Coronary artery (tissue), 2 donors: ENCODE measurements around the gene SAAL1.
"Not testable (repeated sequence)": the region's sequence is repeated elsewhere in the genome, so short reads cannot be mapped to it uniquely, and the experiment has no call there.

Source experiments
- DNase-seq: peaks from one replicate; pipeline ENCODE4 v3.0.0-alpha.2; 2017; ENCODE audit warnings: low spot score
- H3K27ac ChIP-seq, 2 donors: fragments of 200-600 bp; sonication (generic); one replicate each; pipeline ENCODE4 v1.5.1; 2016 to 2019
- H3K4me3 ChIP-seq: fragments of 200-600 bp; sonication (generic); 2 replicates; pipeline ENCODE4 v1.5.1; 2016; ENCODE audit warnings: mild to moderate bottlenecking, moderate library complexity
- CTCF ChIP-seq: fragments of 200-600 bp; sonication (generic); IDR thresholded peaks from one replicate; pipeline ENCODE4 v1.5.1; 2019; ENCODE audit warnings: antibody characterized with exemption

The SAAL1 gene

GRCh38 chr11:18137186-18137800 is 31.4 kb upstream of the SAAL1 start:
- no peak for DNase-seq
- no peak for TF ChIP-seq CTCF

GRCh38 chr11:18135308-18135707 is 29.4 kb upstream of the SAAL1 start:
- no peak for DNase-seq
- Histone ChIP-seq H3K27ac (no peak overlapping the region), H3K4me3 (no peak overlapping the region)
- no peak for TF ChIP-seq CTCF

More at GRCh38 chr11:18137186-18137800, 31.4 kb upstream of the SAAL1 start:
- Histone ChIP-seq H3K4me3 (no peak overlapping the region), H3K27ac (no peak overlapping the region)

GRCh38 chr11:18132341-18132740 is 26.5 kb upstream of the SAAL1 start, which contains the start of gene MRGPRX3:
Gene MRGPRX3, plus strand, starts transcription at chr11:18132571. Its CDS starts 4,632 bp downstream, at chr11:18137203.
- Histone ChIP-seq H3K27ac (no peak within 1 kb of the TSS), H3K4me3 (no peak within 1 kb of the TSS)
- TF ChIP-seq CTCF = no peak
- DNase-seq = no peak

- not testable (repeated sequence) for H3K4me3 ChIP-seq, H3K27ac ChIP-seq, DNase-seq
Measured at GRCh38 chr11:18131115-18131514, 25.2 kb upstream of the SAAL1 start.

- not testable (repeated sequence) for H3K27ac ChIP-seq, DNase-seq, H3K4me3 ChIP-seq
Measured at GRCh38 chr11:18121331-18121828, 15.5 kb upstream of the SAAL1 start.

- H3K27ac ChIP-seq = no peak overlapping the region
- TF ChIP-seq CTCF = peak; percentile 67
- DNase-seq = no peak
Measured at GRCh38 chr11:18115360-18116127, 9.7 kb upstream of the SAAL1 start.

GRCh38 chr11:18111005-18111404 is 5.1 kb upstream of the SAAL1 start:
- TF ChIP-seq CTCF = no peak
- DNase-seq = no peak
- Histone ChIP-seq H3K27ac (no peak overlapping the region), H3K4me3 (no peak overlapping the region)

More at GRCh38 chr11:18115360-18116127, 9.7 kb upstream of the SAAL1 start:
- H3K4me3 ChIP-seq = no peak overlapping the region

- H3K4me3 ChIP-seq = no peak overlapping the region
- TF ChIP-seq CTCF = no peak
- no peak overlapping the region for H3K27ac ChIP-seq
- no peak for DNase-seq
Measured at GRCh38 chr11:18108254-18108653, 2.4 kb upstream of the SAAL1 start.
